ENCODE measurements around the gene HSPG2. TPM values are rescaled to one million over a fixed set of nuclear protein-coding genes. Genes with fewer than 3 reads are reported as not detected.

HSPG2 gene
- total RNA-seq, 1 experiment from 2014 or later = 171 TPM

DNA sequence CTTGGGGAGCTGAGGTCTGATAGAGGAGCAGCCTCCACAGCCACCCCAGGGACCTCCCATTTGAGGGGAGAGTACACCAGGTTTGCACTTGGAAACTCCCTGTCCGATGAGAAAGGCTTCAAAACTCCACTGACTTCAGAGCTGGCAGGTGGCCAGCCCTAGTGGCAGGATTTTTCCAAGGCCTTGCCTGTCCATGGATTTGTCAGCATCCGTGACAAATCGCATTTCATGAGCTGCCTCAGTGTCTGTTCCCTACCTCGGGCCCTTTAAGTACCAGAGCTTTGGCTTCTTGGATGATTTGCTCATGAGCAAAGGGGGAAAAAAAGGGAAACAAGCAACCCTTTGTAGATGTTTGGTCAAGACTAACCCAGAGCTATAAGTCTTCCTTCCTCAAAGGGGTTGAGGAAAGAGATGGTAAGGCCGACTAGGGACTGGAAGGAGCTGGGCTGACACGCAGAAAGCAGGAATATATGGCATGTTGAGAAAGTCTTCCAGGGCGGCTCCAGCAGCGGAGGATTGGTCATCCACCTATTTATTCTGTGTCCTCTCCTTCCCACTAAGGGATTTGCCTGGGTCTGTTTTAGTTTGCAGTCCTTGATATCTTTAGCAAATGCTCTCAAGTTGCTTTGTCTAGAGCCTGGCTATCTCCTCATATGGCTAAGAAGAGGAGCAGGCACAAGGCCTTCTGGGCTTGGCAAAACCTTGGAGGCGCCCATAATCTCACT, 2.7 kb upstream of the HSPG2 start:
- no TSS peak for BruUV-seq (replicated peaks)
- H3K4me1 ChIP-seq (ENCODE audit: control insufficient read depth, insufficient read depth, low read length) = peaks cover 55% of the 10 kb centered on the region
- DNase-seq (ENCODE audit: low read depth, low spot score) (peak; percentile 83), ATAC-seq (peak; percentile 49)
- H3K4me3 ChIP-seq (ENCODE audit: low read depth in 2 of 2, low read length in 2 of 2) = no peak overlapping the region
- no peaks in the 10 kb centered on the region; the same call in 1 of the 2 replicates for H3K36me3 ChIP-seq (ENCODE audit: control insufficient read depth, insufficient read depth, low read length)
- intact Hi-C loops (cut with micrococcal nuclease; ENCODE audit: unreplicated experiment) (no loop called here), in situ Hi-C loops (cut with HindIII; ENCODE audit: low pct_unique_long_range_greater_than_20kb, low sequenced_read_pairs) (no loop called here)
- TF ChIP-seq SIN3A (IDR thresholded peaks at IDR 0.05; ENCODE audit: borderline replicate concordance, insufficient read depth, low read depth, low read length) (no peak), POLR2AphosphoS5 (IDR thresholded peaks at IDR 0.05; ENCODE audit: low read depth, low read length) (peak; percentile 36; the same call in 1 of the 2 replicates), TCF7L2 (IDR thresholded peaks at IDR 0.05; ENCODE audit: low read depth, low read length) (0 out of 2 replicates have a peak, but pooled peaks have one; percentile 30)
- TF ChIP-seq, protein P1, sequence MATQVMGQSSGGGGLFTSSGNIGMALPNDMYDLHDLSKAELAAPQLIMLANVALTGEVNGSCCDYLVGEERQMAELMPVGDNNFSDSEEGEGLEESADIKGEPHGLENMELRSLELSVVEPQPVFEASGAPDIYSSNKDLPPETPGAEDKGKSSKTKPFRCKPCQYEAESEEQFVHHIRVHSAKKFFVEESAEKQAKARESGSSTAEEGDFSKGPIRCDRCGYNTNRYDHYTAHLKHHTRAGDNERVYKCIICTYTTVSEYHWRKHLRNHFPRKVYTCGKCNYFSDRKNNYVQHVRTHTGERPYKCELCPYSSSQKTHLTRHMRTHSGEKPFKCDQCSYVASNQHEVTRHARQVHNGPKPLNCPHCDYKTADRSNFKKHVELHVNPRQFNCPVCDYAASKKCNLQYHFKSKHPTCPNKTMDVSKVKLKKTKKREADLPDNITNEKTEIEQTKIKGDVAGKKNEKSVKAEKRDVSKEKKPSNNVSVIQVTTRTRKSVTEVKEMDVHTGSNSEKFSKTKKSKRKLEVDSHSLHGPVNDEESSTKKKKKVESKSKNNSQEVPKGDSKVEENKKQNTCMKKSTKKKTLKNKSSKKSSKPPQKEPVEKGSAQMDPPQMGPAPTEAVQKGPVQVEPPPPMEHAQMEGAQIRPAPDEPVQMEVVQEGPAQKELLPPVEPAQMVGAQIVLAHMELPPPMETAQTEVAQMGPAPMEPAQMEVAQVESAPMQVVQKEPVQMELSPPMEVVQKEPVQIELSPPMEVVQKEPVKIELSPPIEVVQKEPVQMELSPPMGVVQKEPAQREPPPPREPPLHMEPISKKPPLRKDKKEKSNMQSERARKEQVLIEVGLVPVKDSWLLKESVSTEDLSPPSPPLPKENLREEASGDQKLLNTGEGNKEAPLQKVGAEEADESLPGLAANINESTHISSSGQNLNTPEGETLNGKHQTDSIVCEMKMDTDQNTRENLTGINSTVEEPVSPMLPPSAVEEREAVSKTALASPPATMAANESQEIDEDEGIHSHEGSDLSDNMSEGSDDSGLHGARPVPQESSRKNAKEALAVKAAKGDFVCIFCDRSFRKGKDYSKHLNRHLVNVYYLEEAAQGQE (IDR thresholded peaks at IDR 0.05; ENCODE audit: insufficient read depth in 1 of 2, low read depth in 2 of 2, low read length in 1 of 2) = no peak
- TF ChIP-seq, protein P2, sequence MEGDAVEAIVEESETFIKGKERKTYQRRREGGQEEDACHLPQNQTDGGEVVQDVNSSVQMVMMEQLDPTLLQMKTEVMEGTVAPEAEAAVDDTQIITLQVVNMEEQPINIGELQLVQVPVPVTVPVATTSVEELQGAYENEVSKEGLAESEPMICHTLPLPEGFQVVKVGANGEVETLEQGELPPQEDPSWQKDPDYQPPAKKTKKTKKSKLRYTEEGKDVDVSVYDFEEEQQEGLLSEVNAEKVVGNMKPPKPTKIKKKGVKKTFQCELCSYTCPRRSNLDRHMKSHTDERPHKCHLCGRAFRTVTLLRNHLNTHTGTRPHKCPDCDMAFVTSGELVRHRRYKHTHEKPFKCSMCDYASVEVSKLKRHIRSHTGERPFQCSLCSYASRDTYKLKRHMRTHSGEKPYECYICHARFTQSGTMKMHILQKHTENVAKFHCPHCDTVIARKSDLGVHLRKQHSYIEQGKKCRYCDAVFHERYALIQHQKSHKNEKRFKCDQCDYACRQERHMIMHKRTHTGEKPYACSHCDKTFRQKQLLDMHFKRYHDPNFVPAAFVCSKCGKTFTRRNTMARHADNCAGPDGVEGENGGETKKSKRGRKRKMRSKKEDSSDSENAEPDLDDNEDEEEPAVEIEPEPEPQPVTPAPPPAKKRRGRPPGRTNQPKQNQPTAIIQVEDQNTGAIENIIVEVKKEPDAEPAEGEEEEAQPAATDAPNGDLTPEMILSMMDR (IDR thresholded peaks at IDR 0.05) = no peak; the same call in 1 of the 2 replicates
- ChIA-PET CTCF (interaction anchor here (1.0 kb wide), 1 partner anchor 25 kb away, joined by 5 read pairs; no protein-coding TSS in a partner anchor), POLR2A (interaction anchor here (0.6 to 0.7 kb wide), 2 partner anchors 16 to 108 kb away, joined by 3 to 5 read pairs; no protein-coding TSS in a partner anchor)
- peak overlapping the region; percentile 93 for H3K27ac ChIP-seq (ENCODE audit: low read length)
- no peaks in the 10 kb centered on the region for H3K9me3 ChIP-seq (ENCODE audit: control insufficient read depth, insufficient read depth, low read depth, low read length)
- no peaks in the 10 kb centered on the region for H3K27me3 ChIP-seq (ENCODE audit: control insufficient read depth, insufficient read depth, low read length)

DNA sequence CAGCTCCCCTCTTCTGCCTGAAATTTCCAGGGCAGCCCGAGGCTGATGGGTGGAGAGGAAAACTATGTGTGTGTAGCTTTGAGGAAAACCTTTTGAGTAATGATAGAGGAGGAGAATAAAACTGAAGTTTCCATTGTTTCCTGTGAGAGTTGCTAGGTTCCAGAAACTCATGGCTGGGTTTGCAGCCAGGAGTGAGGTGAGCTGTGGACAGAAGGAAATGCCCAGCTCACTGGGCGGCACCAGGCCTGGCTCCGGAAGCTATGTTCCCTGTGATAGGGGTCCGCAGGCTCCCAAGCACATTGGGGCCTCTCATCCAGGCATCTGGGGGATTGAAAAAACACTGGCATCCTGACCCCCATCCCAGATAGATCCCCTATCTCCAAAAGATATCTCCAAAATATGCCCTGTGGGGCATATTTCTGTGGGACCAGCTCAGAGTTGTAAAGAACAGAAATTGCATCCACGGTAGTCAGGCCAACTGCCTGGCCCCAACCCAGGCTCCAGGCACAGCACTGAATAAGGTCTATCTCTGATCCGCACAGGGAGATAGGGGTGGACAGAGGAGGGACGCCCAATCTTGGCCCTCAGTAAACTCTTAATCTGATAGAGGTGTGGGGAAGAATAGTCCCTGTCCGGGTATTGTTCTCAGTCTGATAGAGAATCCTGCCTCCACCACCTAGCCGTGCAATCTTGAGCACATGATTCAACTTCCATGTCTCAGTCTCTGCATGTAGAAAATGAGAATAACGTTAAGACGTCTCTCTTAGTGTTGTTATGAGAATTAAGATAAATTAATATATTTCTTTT, 1.8 kb upstream of the HSPG2 start:
- no peak overlapping the region for H3K4me3 ChIP-seq (ENCODE audit: low read depth in 2 of 2, low read length in 2 of 2)
- H3K27me3 ChIP-seq (ENCODE audit: control insufficient read depth, insufficient read depth, low read length) = no peaks in the 10 kb centered on the region
- CTCF ChIA-PET = interaction anchor here (1.0 kb wide), 1 partner anchor 26 kb away, joined by 5 read pairs; no protein-coding TSS in a partner anchor
- no peak for ATAC-seq
- TF ChIP-seq, protein P2 (IDR thresholded peaks at IDR 0.05) = no peak
- TF ChIP-seq, protein P1 (IDR thresholded peaks at IDR 0.05; ENCODE audit: insufficient read depth in 1 of 2, low read depth in 2 of 2, low read length in 1 of 2) = no peak
- TF ChIP-seq SIN3A (IDR thresholded peaks at IDR 0.05; ENCODE audit: borderline replicate concordance, insufficient read depth, low read depth, low read length) = no peak
- no peak for TF ChIP-seq TCF7L2 (IDR thresholded peaks at IDR 0.05; ENCODE audit: low read depth, low read length)
- TF ChIP-seq POLR2AphosphoS5 (IDR thresholded peaks at IDR 0.05; ENCODE audit: low read depth, low read length) = no peak
- no peaks in the 10 kb centered on the region for H3K9me3 ChIP-seq (ENCODE audit: control insufficient read depth, insufficient read depth, low read depth, low read length)
- peaks cover 59% of the 10 kb centered on the region for H3K4me1 ChIP-seq (ENCODE audit: control insufficient read depth, insufficient read depth, low read length)
- peak overlapping the region; percentile 93 for H3K27ac ChIP-seq (ENCODE audit: low read length)
- BruUV-seq (replicated peaks) = no TSS peak
- in situ Hi-C loops (cut with HindIII; ENCODE audit: low pct_unique_long_range_greater_than_20kb, low sequenced_read_pairs) (no loop called here), intact Hi-C loops (cut with micrococcal nuclease; ENCODE audit: unreplicated experiment) (no loop called here)
- no peak for DNase-seq (ENCODE audit: low read depth, low spot score)
- H3K36me3 ChIP-seq (ENCODE audit: control insufficient read depth, insufficient read depth, low read length) = no peaks in the 10 kb centered on the region; the same call in 1 of the 2 replicates
- POLR2A ChIA-PET = interaction anchor here (0.5 to 0.7 kb wide), 2 partner anchors 11 to 16 kb away, joined by 3 read pairs; no protein-coding TSS in a partner anchor

Measured in Panc1 (cell line).